Naive thymus-derived CD8-positive, alpha-beta T cell (primary cell): ENCODE data around the gene MACF1. TPM values are rescaled to one million over a fixed set of nuclear protein-coding genes. Genes with fewer than 3 reads are reported as not detected.
"Not testable (repeated sequence)": the region's sequence is repeated elsewhere in the genome, so short reads cannot be mapped to it uniquely, and the experiment has no call there.

Source experiments
- ATAC-seq, 2 donors: fragments of 150-1000 bp; cut with Tn5 transposase in 1 of 2; sonication (Bioruptor Pico), chemical (Tn5 transposase) in 1 of 2; 1 replicate in 1 of 2; 2 replicates in 1 of 2; pipeline ENCODE4 v1.10.0; 2021; ENCODE audit warnings: mild to moderate bottlenecking in 2 of 2, moderate library complexity in 2 of 2
- POLR2A ChIA-PET: fragments of 350-600 bp; sonication (Branson Sonifier 250); formaldehyde crosslinking; loops from one replicate; lab custom pipeline; 2021; ENCODE audit warnings: antibody characterized with exemption; lab: Charles Lee
- DNase-seq, 10 donors: peaks; one replicate each; pipeline versions ENCODE4 v3.0.0 to v3.0.0-alpha.2; 2020 to 2022
- H3K27ac Mint-ChIP-seq, 10 donors: one replicate each; pipeline ENCODE4 v1.8.0; 2020 to 2022; ENCODE audit warnings: mild to moderate bottlenecking in 10 of 10, mixed read lengths in 10 of 10, moderate library complexity in 4 of 10, inconsistent platforms in 1 of 10
- H3K27me3 Mint-ChIP-seq, 5 donors: one replicate each; pipeline ENCODE4 v1.8.0; 2021 to 2022; ENCODE audit warnings: mixed read lengths in 5 of 5
- H3K36me3 Mint-ChIP-seq, 3 donors: one replicate each; pipeline ENCODE4 v1.8.0; 2020 to 2022; ENCODE audit warnings: mixed read lengths in 3 of 3, mild to moderate bottlenecking in 2 of 3, inconsistent platforms in 1 of 3
- H3K4me1 Mint-ChIP-seq, 4 donors: one replicate each; pipeline ENCODE4 v1.8.0; 2021 to 2022; ENCODE audit warnings: mixed read lengths in 4 of 4
- H3K4me3 Mint-ChIP-seq, 10 donors: one replicate each; pipeline ENCODE4 v1.8.0; 2020 to 2022; ENCODE audit warnings: mild to moderate bottlenecking in 10 of 10, mixed read lengths in 10 of 10, moderate library complexity in 6 of 10, inconsistent platforms in 1 of 10
- H3K9me3 Mint-ChIP-seq, 9 donors: one replicate each; pipeline ENCODE4 v1.8.0; 2020 to 2022; ENCODE audit warnings: mixed read lengths in 9 of 9, mild to moderate bottlenecking in 3 of 9, inconsistent platforms in 1 of 9, moderate library complexity in 1 of 9
- polyA plus RNA-seq, 3 donors: library from polyadenylated mRNA; unstranded; fragments of 300-500 nt; fragmentation: Illumina TruSeq; gene quantifications; one replicate each; pipeline ENCODE4 v1.2.3, GENCODE V29; 2021
- total RNA-seq, 8 experiments: library from RNA in 2 of 8; stranded (reverse) in 2 of 8; gene quantifications; one replicate each; pipeline ENCODE4 v1.2.3 and lab custom pipeline; 2021 to 2026

MACF1 gene
- total and polyA plus RNA-seq, 5 experiments from 2014 or later = 13.4 to 222 (median 60.8) TPM

- H3K4me1 Mint-ChIP-seq, POLR2A ChIA-PET, H3K27ac Mint-ChIP-seq, H3K9me3 Mint-ChIP-seq, H3K4me3 Mint-ChIP-seq, DNase-seq, ATAC-seq, H3K27me3 Mint-ChIP-seq: not testable (repeated sequence)
- H3K36me3 Mint-ChIP-seq = peaks cover 4 to 95% (median 49%) of the 10 kb centered on the region in 3 donors
Measured at GRCh38 chr1:39450041-39450440, 245.5 kb downstream of the MACF1 start.

GRCh38 chr1:39450956-39451606 lies 246.6 kb downstream of the MACF1 start:
- H3K27ac Mint-ChIP-seq = peak overlapping the region in 1 of 10 donors; percentile 60
- POLR2A ChIA-PET = interaction anchor here (0.6 kb wide), 1 partner anchor 9 kb away, joined by 3 read pairs; no protein-coding TSS in a partner anchor

GRCh38 chr1:39452081-39452480 lies 247.6 kb downstream of the MACF1 start:
- H3K4me1 Mint-ChIP-seq = peaks cover 0 to 2% (median 0%) of the 10 kb centered on the region in 4 donors
- no peak overlapping the region for H3K4me3 Mint-ChIP-seq
- POLR2A ChIA-PET = no interaction called here
- ATAC-seq (no peak), DNase-seq (no peak)
- no peaks in the 10 kb centered on the region for H3K9me3 Mint-ChIP-seq
- peaks cover 10 to 97% (median 55%) of the 10 kb centered on the region in 3 donors for H3K36me3 Mint-ChIP-seq
- no peaks in the 10 kb centered on the region for H3K27me3 Mint-ChIP-seq
- peak overlapping the region in 2 of 10 donors; percentile 15 to 28 for H3K27ac Mint-ChIP-seq

More at GRCh38 chr1:39450956-39451606, 246.6 kb downstream of the MACF1 start:
- no peak overlapping the region for H3K4me3 Mint-ChIP-seq
- peaks cover 4 to 95% (median 52%) of the 10 kb centered on the region in 3 donors for H3K36me3 Mint-ChIP-seq
- H3K9me3 Mint-ChIP-seq = no peaks in the 10 kb centered on the region
- H3K4me1 Mint-ChIP-seq = peaks cover 0 to 2% (median 0%) of the 10 kb centered on the region in 4 donors
- no peaks in the 10 kb centered on the region for H3K27me3 Mint-ChIP-seq
- ATAC-seq (no peak), DNase-seq (no peak)

GRCh38 chr1:39452540-39452939 lies 248.0 kb downstream of the MACF1 start:
- DNase-seq (no peak), ATAC-seq (no peak)
- no peak overlapping the region for H3K27ac Mint-ChIP-seq
- no peaks in the 10 kb centered on the region for H3K27me3 Mint-ChIP-seq
- POLR2A ChIA-PET = no interaction called here
- H3K4me3 Mint-ChIP-seq = no peak overlapping the region
- H3K9me3 Mint-ChIP-seq = no peaks in the 10 kb centered on the region
- H3K36me3 Mint-ChIP-seq = peaks cover 13 to 97% (median 56%) of the 10 kb centered on the region in 3 donors
- peaks cover 0 to under 1% (median 0%) of the 10 kb centered on the region in 4 donors for H3K4me1 Mint-ChIP-seq

GRCh38 chr1:39453603-39454002 lies 249.1 kb downstream of the MACF1 start:
- POLR2A ChIA-PET = no interaction called here
- Mint-ChIP-seq H3K4me3 (no peak overlapping the region), H3K9me3 (no peaks in the 10 kb centered on the region), H3K27me3 (no peaks in the 10 kb centered on the region), H3K27ac (no peak overlapping the region), H3K36me3 (peaks cover 13 to 97% (median 58%) of the 10 kb centered on the region in 3 donors), H3K4me1 (no peaks in the 10 kb centered on the region)
- no peak for DNase-seq
- ATAC-seq = no peak

- no peaks in the 10 kb centered on the region for H3K27me3 Mint-ChIP-seq
- DNase-seq = no peak
Measured at GRCh38 chr1:39458991-39459390, 254.5 kb downstream of the MACF1 start.

GRCh38 chr1:39462074-39462473 lies 257.6 kb downstream of the MACF1 start:
- Mint-ChIP-seq H3K27me3 (no peaks in the 10 kb centered on the region), H3K4me1 (peaks cover 0 to 5% (median 1%) of the 10 kb centered on the region in 4 donors), H3K9me3 (no peaks in the 10 kb centered on the region), H3K36me3 (peaks cover 8 to 98% (median 41%) of the 10 kb centered on the region in 3 donors), H3K4me3 (no peak overlapping the region), H3K27ac (peak overlapping the region in 3 of 10 donors; percentile 32 to 83 (median 69))
- POLR2A ChIA-PET = no interaction called here
- DNase-seq (no peak), ATAC-seq (no peak)

More at GRCh38 chr1:39458991-39459390, 254.5 kb downstream of the MACF1 start:
- POLR2A ChIA-PET = no interaction called here
- Mint-ChIP-seq H3K9me3 (no peaks in the 10 kb centered on the region), H3K4me1 (no peaks in the 10 kb centered on the region), H3K27ac (peak overlapping the region in 1 of 10 donors; percentile 28), H3K4me3 (no peak overlapping the region), H3K36me3 (peaks cover 14 to 100% (median 60%) of the 10 kb centered on the region in 3 donors)
- no peak for ATAC-seq

- Mint-ChIP-seq H3K27ac (peak overlapping the region in 4 of 10 donors; percentile 41 to 66 (median 60)), H3K36me3 (peaks cover 6 to 96% (median 21%) of the 10 kb centered on the region in 3 donors), H3K9me3 (no peaks in the 10 kb centered on the region)
Measured at GRCh38 chr1:39466413-39467107, 262.1 kb downstream of the MACF1 start.

GRCh38 chr1:39467108-39467720 lies 262.7 kb downstream of the MACF1 start:
- POLR2A ChIA-PET = interaction anchor here (0.7 kb wide), 1 partner anchor 22 kb away, joined by 4 read pairs; no protein-coding TSS in a partner anchor
- peak overlapping the region in 2 of 10 donors; percentile 41 to 66 for H3K27ac Mint-ChIP-seq
- H3K27me3 Mint-ChIP-seq, H3K4me1 Mint-ChIP-seq, H3K9me3 Mint-ChIP-seq, ATAC-seq, H3K4me3 Mint-ChIP-seq, DNase-seq: not testable (repeated sequence)
- H3K36me3 Mint-ChIP-seq = peaks cover under 1 to 95% (median 16%) of the 10 kb centered on the region in 3 donors

More at GRCh38 chr1:39466413-39467107, 262.1 kb downstream of the MACF1 start:
- Mint-ChIP-seq H3K4me3 (no peak overlapping the region), H3K27me3 (no peaks in the 10 kb centered on the region), H3K4me1 (peaks cover 0 to 5% (median 3%) of the 10 kb centered on the region in 4 donors)
- no peak for DNase-seq
- no peak for ATAC-seq
- POLR2A ChIA-PET = no interaction called here

GRCh38 chr1:39469150-39469549 lies 264.7 kb downstream of the MACF1 start:
- H3K36me3 Mint-ChIP-seq = peaks cover 0 to 93% (median 14%) of the 10 kb centered on the region in 3 donors
- DNase-seq = no peak
- POLR2A ChIA-PET = no interaction called here
- H3K4me3 Mint-ChIP-seq = no peak overlapping the region
- no peaks in the 10 kb centered on the region for H3K9me3 Mint-ChIP-seq
- peak overlapping the region in 4 of 10 donors; percentile 8 to 66 (median 40) for H3K27ac Mint-ChIP-seq
- ATAC-seq = no peak
- H3K4me1 Mint-ChIP-seq = peaks cover 0 to 5% (median 3%) of the 10 kb centered on the region in 4 donors
- H3K27me3 Mint-ChIP-seq = no peaks in the 10 kb centered on the region

- no peaks in the 10 kb centered on the region for H3K9me3 Mint-ChIP-seq
- H3K36me3 Mint-ChIP-seq = peaks cover 0 to 91% (median 14%) of the 10 kb centered on the region in 3 donors
- POLR2A ChIA-PET = interaction anchor here (0.7 kb wide), 1 partner anchor 206 kb away, joined by 3 read pairs; no protein-coding TSS in a partner anchor
- no peak for DNase-seq
- ATAC-seq = no peak
- no peak overlapping the region for H3K4me3 Mint-ChIP-seq
- peak overlapping the region in 2 of 10 donors; percentile 37 to 61 for H3K27ac Mint-ChIP-seq
- peaks cover 0 to 5% (median 3%) of the 10 kb centered on the region in 4 donors for H3K4me1 Mint-ChIP-seq
- no peaks in the 10 kb centered on the region for H3K27me3 Mint-ChIP-seq
Measured at GRCh38 chr1:39470040-39470439, 265.5 kb downstream of the MACF1 start.

GRCh38 chr1:39472826-39473225 lies 268.3 kb downstream of the MACF1 start:
- Mint-ChIP-seq H3K4me3 (no peak overlapping the region), H3K27ac (no peak overlapping the region), H3K27me3 (no peaks in the 10 kb centered on the region), H3K4me1 (peaks cover 0 to 3% (median 0%) of the 10 kb centered on the region in 4 donors), H3K9me3 (no peaks in the 10 kb centered on the region), H3K36me3 (peaks cover 0 to 87% (median 18%) of the 10 kb centered on the region in 3 donors)
- DNase-seq (no peak), ATAC-seq (no peak)
- POLR2A ChIA-PET = no interaction called here
